ENCODE measurements around the gene SURF6.
"Not testable (repeated sequence)": the region's sequence is repeated elsewhere in the genome, so short reads cannot be mapped to it uniquely, and the experiment has no call there.

Gene SURF6

DNA sequence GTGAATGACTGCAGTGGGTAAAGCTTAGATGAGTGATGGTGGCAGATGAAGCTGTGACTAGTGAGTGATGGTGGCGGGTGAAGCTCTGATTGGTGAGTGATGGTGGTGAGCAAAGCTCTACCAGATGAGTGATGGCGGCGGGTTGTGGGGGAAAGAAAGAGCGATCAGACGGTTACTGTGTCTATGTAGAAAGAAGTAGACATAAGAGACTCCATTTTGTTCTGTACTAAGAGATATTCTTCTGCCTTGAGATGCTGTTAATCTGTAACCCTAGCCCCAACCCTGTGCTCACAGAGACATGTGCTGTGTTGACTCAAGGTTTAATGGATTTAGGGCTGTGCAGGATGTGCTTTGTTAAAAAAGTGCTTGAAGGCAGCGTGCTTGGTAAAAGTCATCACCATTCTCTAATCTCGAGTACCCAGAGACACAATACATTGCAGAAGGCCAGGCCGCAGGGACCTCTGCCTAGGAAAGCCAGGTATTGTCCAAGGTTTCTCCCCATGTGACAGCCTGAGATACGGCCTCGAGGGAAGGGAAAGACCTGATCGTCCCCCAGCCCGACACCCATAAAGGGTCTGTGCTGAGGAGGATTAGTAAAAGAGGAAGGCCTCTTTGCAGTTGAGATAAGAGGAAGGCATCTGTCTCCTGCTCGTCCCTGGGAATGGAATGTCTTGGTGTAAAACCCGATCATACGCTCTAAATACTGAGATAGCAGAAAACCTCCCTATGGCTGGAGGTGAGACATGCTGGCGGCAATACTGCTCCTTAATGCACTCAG, 52.5 kb downstream of the SURF6 start:
- not testable (repeated sequence) for DNase-seq

GRCh38 chr9:133282464-133283238, 53.3 kb downstream of the SURF6 start:
- DNase-seq = no peak

GRCh38 chr9:133280392-133280791, 55.6 kb downstream of the SURF6 start:
- no peak for DNase-seq

All from fibroblast of skin of abdomen (primary cell).